A549 (cell line): ENCODE data around the gene IMPA2.

Source experiments
- BHLHE40 ChIP-seq: IDR thresholded peaks from 2 replicates; pipeline ENCODE4 v1.6.1; 2012; ENCODE audit warnings: low read depth, low read length, inconsistent platforms
- HDAC2 ChIP-seq: fragments of 200-600 bp; sonication (generic); IDR thresholded peaks from 2 replicates; pipeline ENCODE4 v1.6.1; 2016
- HMGXB4 ChIP-seq: fragments of 250-450 bp; sonication (Bioruptor Pico); IDR thresholded peaks from 2 replicates; pipeline ENCODE4 v1.5.0; 2021; ENCODE audit warnings: mild to moderate bottlenecking, moderate library complexity, borderline replicate concordance
- JUN ChIP-seq, 2 experiments: fragments of >200 bp; sonication (Bioruptor Twin); formaldehyde crosslinking; IDR thresholded peaks; 2 replicates in 1 of 2; 3 replicates in 1 of 2; pipeline ENCODE4 v1.6.1; 2016 to 2017
- MAZ ChIP-seq: fragments of 150-350 bp; IDR thresholded peaks from 2 replicates; pipeline ENCODE4 v1.6.1; 2014; ENCODE audit warnings: antibody characterized with exemption, low read depth, low read length, borderline replicate concordance
- MYC ChIP-seq: IDR thresholded peaks from 2 replicates; pipeline ENCODE4 v1.6.1; 2012; ENCODE audit warnings: mild to moderate bottlenecking, inconsistent platforms, low read length, improper control_type of control experiment, borderline replicate concordance
- NPAS2 ChIP-seq: fragments of 250-450 bp; sonication (Bioruptor Pico); IDR thresholded peaks from 2 replicates; pipeline ENCODE4 v1.8.0; 2022; ENCODE audit warnings: mild to moderate bottlenecking, moderate library complexity, borderline replicate concordance
- POLR2A ChIP-seq: IDR thresholded peaks from 2 replicates; pipeline ENCODE4 v1.6.1; 2012; ENCODE audit warnings: mild to moderate bottlenecking, low read length
- RAD21 ChIP-seq, 2 experiments: fragments of >200 bp in 1 of 2; sonication (Bioruptor Twin) in 1 of 2; formaldehyde crosslinking in 1 of 2; IDR thresholded peaks in 1 of 2; conservative IDR thresholded peaks in 1 of 2; 2 replicates in 1 of 2; 3 replicates in 1 of 2; pipeline ENCODE4 v1.6.1; 2012 to 2018; ENCODE audit warnings: inconsistent platforms in 1 of 2
- SMC3 ChIP-seq: fragments of >200 bp; sonication (Bioruptor Twin); formaldehyde crosslinking; IDR thresholded peaks from 3 replicates; pipeline ENCODE4 v1.6.1; 2018; ENCODE audit warnings: inconsistent platforms
- ZSCAN20 ChIP-seq: fragments of 250-450 bp; sonication (Bioruptor Pico); IDR thresholded peaks from 2 replicates; pipeline ENCODE4 v1.8.0; 2022; ENCODE audit warnings: mild to moderate bottlenecking, moderate library complexity
- TF ChIP-seq, protein P1 (sequence below): fragments of >200 bp; sonication (Bioruptor Twin); formaldehyde crosslinking; IDR thresholded peaks from 3 replicates; pipeline ENCODE4 v1.5.1; 2016

DNA sequence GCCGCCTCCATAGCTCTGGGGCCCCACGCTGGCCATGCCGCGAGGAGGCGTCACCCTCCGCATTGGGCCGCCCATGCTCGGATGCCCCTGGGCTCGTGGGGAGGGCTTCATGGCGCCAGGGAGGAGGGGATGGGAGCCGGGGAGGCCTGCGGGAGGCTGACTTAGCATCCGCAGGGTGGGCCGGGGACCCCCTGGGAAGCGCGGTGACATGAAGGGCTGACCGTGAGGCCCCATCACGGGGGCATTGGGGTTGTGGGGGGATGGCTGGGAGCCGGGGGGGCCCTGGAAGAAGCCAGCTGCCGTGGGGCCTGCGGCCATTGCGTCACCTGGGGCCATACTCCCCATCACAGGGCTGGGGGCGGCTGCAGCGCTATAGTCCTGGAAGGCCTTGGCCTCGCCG, 86.4 kb downstream of the IMPA2 start:
- TF ChIP-seq, protein P1, sequence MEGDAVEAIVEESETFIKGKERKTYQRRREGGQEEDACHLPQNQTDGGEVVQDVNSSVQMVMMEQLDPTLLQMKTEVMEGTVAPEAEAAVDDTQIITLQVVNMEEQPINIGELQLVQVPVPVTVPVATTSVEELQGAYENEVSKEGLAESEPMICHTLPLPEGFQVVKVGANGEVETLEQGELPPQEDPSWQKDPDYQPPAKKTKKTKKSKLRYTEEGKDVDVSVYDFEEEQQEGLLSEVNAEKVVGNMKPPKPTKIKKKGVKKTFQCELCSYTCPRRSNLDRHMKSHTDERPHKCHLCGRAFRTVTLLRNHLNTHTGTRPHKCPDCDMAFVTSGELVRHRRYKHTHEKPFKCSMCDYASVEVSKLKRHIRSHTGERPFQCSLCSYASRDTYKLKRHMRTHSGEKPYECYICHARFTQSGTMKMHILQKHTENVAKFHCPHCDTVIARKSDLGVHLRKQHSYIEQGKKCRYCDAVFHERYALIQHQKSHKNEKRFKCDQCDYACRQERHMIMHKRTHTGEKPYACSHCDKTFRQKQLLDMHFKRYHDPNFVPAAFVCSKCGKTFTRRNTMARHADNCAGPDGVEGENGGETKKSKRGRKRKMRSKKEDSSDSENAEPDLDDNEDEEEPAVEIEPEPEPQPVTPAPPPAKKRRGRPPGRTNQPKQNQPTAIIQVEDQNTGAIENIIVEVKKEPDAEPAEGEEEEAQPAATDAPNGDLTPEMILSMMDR: no peak
- TF ChIP-seq MYC (no peak), POLR2A (no peak), ZSCAN20 (CRISPR knock-in tag) (no peak), RAD21 (conservative IDR thresholded peaks at IDR 0.05 in 1 of 2, IDR thresholded peaks at IDR 0.05 in 1 of 2) (no peak), SMC3 (no peak), NPAS2 (CRISPR knock-in tag) (no peak), MAZ (no peak), BHLHE40 (no peak), HMGXB4 (CRISPR knock-in tag) (no peak), HDAC2 (no peak), JUN (IDR thresholded peaks at IDR 0.05) (no peak)
